ENCODE data around the gene RBM17. TPM values are rescaled to one million over a fixed set of nuclear protein-coding genes. Genes with fewer than 3 reads are reported as not detected.
A peak's percentile ranks its signal among the peaks of the same experiment; 100 is the strongest.

The RBM17 gene
- total RNA-seq, 3 donors from 2014 or later (not counting 1 experiment from before 2014, with no cell fraction given), result 120 to 147 (median 147) TPM

DNA sequence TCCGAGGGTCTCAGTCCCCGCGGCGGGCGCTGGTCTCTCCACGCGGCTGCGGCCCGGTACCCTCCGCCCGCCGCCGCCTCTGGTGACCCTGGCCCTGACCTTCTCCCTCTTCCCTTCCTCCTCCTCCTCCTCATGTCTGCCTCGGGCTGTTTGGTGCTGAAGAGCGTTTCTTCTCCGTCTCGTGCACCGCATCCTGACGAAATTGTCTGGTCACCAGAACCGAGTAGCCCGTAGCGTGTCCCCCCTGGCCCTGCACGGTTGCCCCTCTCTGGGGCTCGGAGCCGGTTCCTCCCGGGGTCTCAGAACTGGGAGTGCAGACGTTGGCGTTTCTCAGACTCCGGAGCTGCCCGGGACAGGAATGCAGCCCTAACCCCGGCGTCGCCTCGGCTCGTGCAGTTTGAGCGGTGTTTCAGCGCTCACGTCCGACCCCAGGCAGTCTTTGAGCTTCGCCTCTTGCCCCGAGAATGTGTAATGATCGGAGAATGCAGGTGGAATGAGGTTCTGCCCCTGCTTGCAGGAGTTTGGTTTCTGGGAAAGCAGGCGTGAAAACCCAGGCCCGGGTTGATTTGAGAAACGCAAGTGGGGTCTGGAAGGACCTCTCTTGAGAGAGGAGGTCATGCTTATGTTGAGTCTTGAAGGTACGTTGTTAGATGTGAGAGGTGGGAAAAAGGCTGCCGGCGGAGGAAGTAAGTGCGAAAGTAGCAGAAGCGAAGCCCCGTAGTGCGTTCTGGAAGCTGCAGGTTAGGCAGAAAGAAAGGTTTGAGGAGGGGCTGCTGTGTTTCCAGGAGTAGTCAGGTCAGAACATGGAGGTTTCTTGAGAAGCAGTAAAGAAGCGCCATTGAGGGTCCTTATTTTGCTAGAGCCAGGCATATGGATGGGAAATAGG, 743 bp downstream of the RBM17 start:
- intact Hi-C loops (cut with micrococcal nuclease), result loop anchor here (5.0 to 10.0 kb wide), 4 partner anchors 63 to 588 kb away; partner anchors contain the start of gene IL15RA
- H3K4me3 ChIP-seq (ENCODE audit: low read length), result peak overlapping the region; percentile 84
- under 1% methylated on average over 53 of the region's 53 CpGs for WGBS (ENCODE audit: insufficient coverage)

DNA sequence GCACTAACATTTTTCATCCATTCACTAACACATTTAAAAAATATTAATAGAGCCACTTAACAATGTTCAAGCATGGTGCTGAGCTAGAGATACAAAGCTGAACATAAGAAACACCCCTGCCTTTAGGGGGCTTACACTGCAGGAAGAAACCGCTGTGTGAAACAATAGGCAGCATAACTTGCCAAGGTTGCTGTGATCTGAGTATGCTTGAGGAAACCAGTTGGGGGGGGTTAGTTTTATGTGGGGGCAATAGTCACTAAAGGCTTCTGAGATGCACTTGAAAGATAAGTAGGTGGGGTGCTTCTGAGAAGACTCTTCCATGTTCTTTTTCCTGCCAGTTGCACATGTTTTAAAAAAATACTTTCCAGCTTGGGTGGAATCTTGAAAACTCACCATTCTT, 2.8 kb downstream of the RBM17 start:
- TF ChIP-seq, protein P1, sequence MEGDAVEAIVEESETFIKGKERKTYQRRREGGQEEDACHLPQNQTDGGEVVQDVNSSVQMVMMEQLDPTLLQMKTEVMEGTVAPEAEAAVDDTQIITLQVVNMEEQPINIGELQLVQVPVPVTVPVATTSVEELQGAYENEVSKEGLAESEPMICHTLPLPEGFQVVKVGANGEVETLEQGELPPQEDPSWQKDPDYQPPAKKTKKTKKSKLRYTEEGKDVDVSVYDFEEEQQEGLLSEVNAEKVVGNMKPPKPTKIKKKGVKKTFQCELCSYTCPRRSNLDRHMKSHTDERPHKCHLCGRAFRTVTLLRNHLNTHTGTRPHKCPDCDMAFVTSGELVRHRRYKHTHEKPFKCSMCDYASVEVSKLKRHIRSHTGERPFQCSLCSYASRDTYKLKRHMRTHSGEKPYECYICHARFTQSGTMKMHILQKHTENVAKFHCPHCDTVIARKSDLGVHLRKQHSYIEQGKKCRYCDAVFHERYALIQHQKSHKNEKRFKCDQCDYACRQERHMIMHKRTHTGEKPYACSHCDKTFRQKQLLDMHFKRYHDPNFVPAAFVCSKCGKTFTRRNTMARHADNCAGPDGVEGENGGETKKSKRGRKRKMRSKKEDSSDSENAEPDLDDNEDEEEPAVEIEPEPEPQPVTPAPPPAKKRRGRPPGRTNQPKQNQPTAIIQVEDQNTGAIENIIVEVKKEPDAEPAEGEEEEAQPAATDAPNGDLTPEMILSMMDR (IDR thresholded peaks at IDR 0.05), result no peak
- Mint-ChIP-seq H3K4me3 (peak overlapping the region; percentile 45), H3K9me3 (no peaks in the 10 kb centered on the region), H3K27me3 (ENCODE audit: low read depth in 2 of 2) (peaks cover under 1 to 5% of the 10 kb centered on the region in 2 donors), H3K27ac (peak overlapping the region in 1 of 2 donors; percentile 68), H3K36me3 (no peaks in the 10 kb centered on the region), H3K4me1 (peaks cover 56 to 65% of the 10 kb centered on the region in 2 donors)
- Histone ChIP-seq H3K36me3 (ENCODE audit: control insufficient read depth, insufficient read depth, low read length) (no peaks in the 10 kb centered on the region), H3K27me3 (ENCODE audit: control insufficient read depth, insufficient read depth, low read length) (no peaks in the 10 kb centered on the region), H3K4me3 (ENCODE audit: low read length) (no peak overlapping the region), H3K9me3 (ENCODE audit: control insufficient read depth, insufficient read depth, low read length) (no peaks in the 10 kb centered on the region), H3K27ac (ENCODE audit: low read length) (no peak overlapping the region), H3K4me1 (ENCODE audit: control insufficient read depth, insufficient read depth, low read length) (peaks cover 23% of the 10 kb centered on the region)
- ATAC-seq (no peak), DNase-seq (peak in 1 of 2 donors; percentile 50)
- WGBS (ENCODE audit: insufficient coverage), result 29% methylated on average over 1 of the region's 1 CpG
- intact Hi-C loops (cut with micrococcal nuclease), result no loop called here

More for the DNA sequence above, 743 bp downstream of the RBM17 start:
- Mint-ChIP-seq H3K4me1 (peaks cover 52 to 59% of the 10 kb centered on the region in 2 donors), H3K27ac (peak overlapping the region; percentile 67 to 78), H3K9me3 (no peaks in the 10 kb centered on the region), H3K36me3 (no peaks in the 10 kb centered on the region), H3K4me3 (peak overlapping the region; percentile 90), H3K27me3 (ENCODE audit: low read depth in 2 of 2) (peaks cover 7% of the 10 kb centered on the region in 2 donors)
- peak overlapping the region; percentile 43 for H3K27ac ChIP-seq (ENCODE audit: low read length)
- peak; percentile 25 to 47 for DNase-seq
- peak in 1 of 3 donors; percentile 14 for ATAC-seq
- H3K9me3 ChIP-seq (ENCODE audit: control insufficient read depth, insufficient read depth, low read length), result no peaks in the 10 kb centered on the region
- no peaks in the 10 kb centered on the region for H3K36me3 ChIP-seq (ENCODE audit: control insufficient read depth, insufficient read depth, low read length)
- H3K27me3 ChIP-seq (ENCODE audit: control insufficient read depth, insufficient read depth, low read length), result no peaks in the 10 kb centered on the region
- TF ChIP-seq, protein P1 (IDR thresholded peaks at IDR 0.05), result no peak
- H3K4me1 ChIP-seq (ENCODE audit: control insufficient read depth, insufficient read depth, low read length), result peaks cover 29% of the 10 kb centered on the region

DNA sequence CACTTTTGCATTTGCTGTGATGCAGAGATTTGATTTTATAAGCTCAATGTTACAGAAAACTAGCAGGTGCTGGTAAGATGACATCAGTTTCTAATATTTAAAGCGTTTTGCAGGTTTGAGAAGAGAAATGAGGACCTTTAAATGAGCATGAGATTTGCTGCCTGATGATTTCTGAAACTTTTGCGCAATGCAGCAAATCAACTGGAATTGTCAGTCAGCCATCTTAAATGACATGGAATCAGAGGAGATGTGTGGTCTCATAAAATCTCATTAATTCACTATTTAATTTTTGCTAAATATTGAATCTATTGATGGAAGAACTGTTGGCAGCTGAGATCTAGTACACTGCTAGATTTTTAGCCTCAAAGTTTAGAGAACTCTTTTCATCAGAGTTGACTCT, 3.9 kb downstream of the RBM17 start:
- Mint-ChIP-seq H3K4me1 (peaks cover 64 to 65% of the 10 kb centered on the region in 2 donors), H3K9me3 (no peaks in the 10 kb centered on the region), H3K27me3 (ENCODE audit: low read depth in 2 of 2) (peaks cover 0 to 5% of the 10 kb centered on the region in 2 donors), H3K4me3 (no peak overlapping the region), H3K27ac (peak overlapping the region in 1 of 2 donors; percentile 68), H3K36me3 (no peaks in the 10 kb centered on the region)
- Histone ChIP-seq H3K27me3 (ENCODE audit: control insufficient read depth, insufficient read depth, low read length) (no peaks in the 10 kb centered on the region), H3K36me3 (ENCODE audit: control insufficient read depth, insufficient read depth, low read length) (peaks cover 2% of the 10 kb centered on the region), H3K4me3 (ENCODE audit: low read length) (no peak overlapping the region), H3K4me1 (ENCODE audit: control insufficient read depth, insufficient read depth, low read length) (peaks cover 23% of the 10 kb centered on the region), H3K27ac (ENCODE audit: low read length) (no peak overlapping the region), H3K9me3 (ENCODE audit: control insufficient read depth, insufficient read depth, low read length) (no peaks in the 10 kb centered on the region)
- no peak for DNase-seq
- TF ChIP-seq, protein P1 (IDR thresholded peaks at IDR 0.05), result no peak
- 71% methylated on average over 2 of the region's 2 CpGs for WGBS (ENCODE audit: insufficient coverage)
- no peak for ATAC-seq
- intact Hi-C loops (cut with micrococcal nuclease), result no loop called here

All from natural killer cell (primary cell).